Activated naive CD8-positive, alpha-beta T cell treated with anti-CD3 and anti-CD28 coated beads, Interleukin-2, amount 10 ng/mL, durations not matched to agents 7 days and 5 days (primary cell): Measurements from ENCODE around the gene SPAG5. TPM values are rescaled to one million over a fixed set of nuclear protein-coding genes. Genes with fewer than 3 reads are reported as not detected.

ENCODE experiments used
- ATAC-seq: fragments of 150-1000 bp; cut with Tn5 transposase; one replicate; pipeline ENCODE4 v1.10.0; 2021; ENCODE audit warnings: low read depth, moderate library complexity
- POLR2A ChIA-PET: fragments of 350-600 bp; sonication (Branson Sonifier 250); formaldehyde crosslinking; loops from one replicate; lab custom pipeline; 2021; ENCODE audit warnings: antibody characterized with exemption; lab: Charles Lee
- DNase-seq: peaks from one replicate; pipeline ENCODE4 v3.0.0; 2021
- H3K27ac Mint-ChIP-seq: one replicate; pipeline ENCODE4 v1.8.0; 2022; ENCODE audit warnings: mild to moderate bottlenecking, mixed read lengths
- H3K27me3 Mint-ChIP-seq: one replicate; pipeline ENCODE4 v1.8.0; 2022; ENCODE audit warnings: mild to moderate bottlenecking, moderate library complexity, mixed read lengths
- H3K36me3 Mint-ChIP-seq: one replicate; pipeline ENCODE4 v1.8.0; 2021; ENCODE audit warnings: mild to moderate bottlenecking, mixed read lengths
- H3K4me1 Mint-ChIP-seq: one replicate; pipeline ENCODE4 v1.8.0; 2021; ENCODE audit warnings: mixed read lengths
- H3K4me3 Mint-ChIP-seq: one replicate; pipeline ENCODE4 v1.8.0; 2022; ENCODE audit warnings: mild to moderate bottlenecking, moderate library complexity, mixed read lengths
- H3K9me3 Mint-ChIP-seq: one replicate; pipeline ENCODE4 v1.8.0; 2021; ENCODE audit warnings: mixed read lengths
- total RNA-seq, 2 experiments: library from RNA; stranded (reverse); gene quantifications; one replicate each; pipeline ENCODE4 v1.2.3, GENCODE V29; 2021

Gene SPAG5
- total RNA-seq, 2 experiments from 2014 or later: 109 to 118 TPM

DNA sequence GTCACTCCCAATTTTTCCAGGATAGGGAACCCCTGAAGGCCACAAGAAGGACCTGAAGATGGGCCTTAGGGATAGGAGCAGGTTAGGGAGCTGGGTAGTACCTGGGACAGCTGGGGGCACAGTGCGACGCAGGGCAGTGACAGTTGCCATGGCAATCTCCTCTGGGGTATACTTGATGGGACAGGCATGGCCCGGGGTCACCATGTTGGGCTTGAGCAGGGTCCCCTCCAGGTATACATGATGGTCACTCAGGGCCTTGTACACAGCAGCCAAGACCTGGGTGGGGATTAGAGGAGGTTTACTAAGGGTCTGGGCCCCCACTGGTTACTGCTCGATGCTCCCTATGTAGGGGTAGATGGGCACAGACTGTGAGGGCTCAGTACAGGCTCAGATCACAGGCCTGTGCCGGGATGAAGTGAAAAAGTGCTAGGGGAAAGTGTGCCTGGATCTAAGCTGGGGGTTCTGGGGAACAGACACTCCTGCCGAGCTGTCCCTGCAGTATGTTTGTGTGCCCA lies 24.8 kb downstream of the SPAG5 start:
- Mint-ChIP-seq H3K4me1 (peaks cover 33% of the 10 kb centered on the region), H3K36me3 (peaks cover 23% of the 10 kb centered on the region), H3K27me3 (no peaks in the 10 kb centered on the region), H3K27ac (no peak overlapping the region), H3K4me3 (no peak overlapping the region), H3K9me3 (no peaks in the 10 kb centered on the region)
- POLR2A ChIA-PET: interaction anchor here (0.5 to 3.7 kb wide), 2 partner anchors 25 to 318 kb away, joined by 4 to 33 read pairs; partner anchors contain the start of gene SPAG5
- ATAC-seq (no peak), DNase-seq (no peak)

DNA sequence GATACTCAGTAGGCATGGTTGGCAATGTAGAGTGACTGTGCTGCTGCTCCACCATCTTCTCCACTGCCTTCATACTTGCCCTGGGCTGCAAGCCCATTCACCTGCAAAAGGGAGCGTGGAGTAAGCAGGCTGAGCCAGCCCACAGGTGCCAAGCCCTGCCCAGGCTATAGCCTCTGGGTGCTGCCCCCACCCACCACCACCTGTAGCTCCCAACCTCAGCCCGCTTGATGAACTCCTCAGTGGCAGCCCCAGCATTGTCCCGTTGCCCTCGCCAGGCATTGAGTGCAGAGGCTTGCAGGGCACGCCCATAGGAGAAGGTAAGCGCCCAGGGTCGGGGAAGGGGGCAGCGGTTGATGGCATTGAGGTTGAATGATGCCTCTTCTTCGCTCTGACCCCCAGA lies 25.3 kb downstream of the SPAG5 start:
- no peak for DNase-seq
- Mint-ChIP-seq H3K4me3 (no peak overlapping the region), H3K36me3 (peaks cover 25% of the 10 kb centered on the region), H3K27ac (no peak overlapping the region), H3K27me3 (no peaks in the 10 kb centered on the region), H3K4me1 (peaks cover 34% of the 10 kb centered on the region), H3K9me3 (no peaks in the 10 kb centered on the region)
- ATAC-seq: no peak
- POLR2A ChIA-PET: no interaction called here

DNA sequence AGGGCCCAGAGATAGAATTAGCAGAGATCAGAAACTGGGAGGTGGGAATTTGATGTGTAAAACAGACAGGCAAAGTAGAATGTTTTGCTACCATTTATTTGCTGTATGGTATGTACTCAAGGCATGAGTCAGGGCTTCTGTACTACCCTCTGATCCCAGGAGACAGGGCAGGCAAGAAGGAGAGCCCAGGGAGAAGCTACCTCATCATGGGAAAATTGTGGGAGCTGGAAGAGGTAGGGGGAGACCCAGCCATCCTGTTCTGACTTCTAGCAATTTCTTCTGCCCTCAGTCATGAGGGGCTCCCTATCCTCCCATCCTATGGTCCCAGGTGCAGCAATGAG lies 25.8 kb downstream of the SPAG5 start:
- POLR2A ChIA-PET: interaction anchor here (2.2 kb wide), 1 partner anchor 27 kb away, joined by 14 read pairs; no protein-coding TSS in a partner anchor
- ATAC-seq (no peak), DNase-seq (no peak)
- Mint-ChIP-seq H3K4me3 (no peak overlapping the region), H3K27ac (no peak overlapping the region), H3K4me1 (peaks cover 37% of the 10 kb centered on the region), H3K27me3 (no peaks in the 10 kb centered on the region), H3K9me3 (no peaks in the 10 kb centered on the region), H3K36me3 (peaks cover 27% of the 10 kb centered on the region)

DNA sequence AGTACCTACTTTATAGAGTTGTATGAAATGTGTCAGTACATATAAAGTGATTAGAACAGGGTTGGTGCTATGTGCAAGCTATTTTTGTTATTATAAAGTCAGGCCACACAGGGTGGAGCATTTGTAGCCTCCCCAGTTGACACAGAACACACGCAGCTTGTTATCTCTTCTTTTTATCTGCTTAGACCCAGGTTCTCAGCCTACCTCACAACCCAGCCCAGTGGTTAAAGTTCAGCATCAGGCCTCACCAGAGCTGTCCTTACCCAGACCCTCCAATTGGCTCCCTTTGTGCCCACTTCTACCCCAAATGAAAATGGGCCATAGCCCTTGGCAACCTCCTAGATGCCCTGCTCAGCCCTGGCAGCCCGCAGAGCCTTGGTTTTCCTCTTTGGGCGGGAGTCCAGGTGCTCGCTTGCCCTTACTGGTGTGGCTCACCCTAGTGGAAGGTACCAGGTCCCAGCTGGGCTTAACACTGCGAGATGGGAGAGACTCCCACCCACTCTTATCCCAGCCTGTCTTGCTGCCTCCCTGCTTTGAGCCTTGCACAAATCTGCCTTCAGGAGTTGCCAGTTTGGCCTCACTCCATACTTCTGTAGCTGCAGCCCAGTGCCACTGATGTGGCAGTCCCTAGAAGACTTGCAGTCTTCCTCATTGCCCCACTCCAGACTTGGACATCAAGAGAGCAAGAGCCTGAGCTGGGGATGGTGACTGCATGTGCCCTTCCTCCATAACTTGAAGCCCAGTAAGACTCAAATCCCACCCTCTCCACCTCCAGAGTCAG lies 26.4 kb downstream of the SPAG5 start:
- POLR2A ChIA-PET: interaction anchor here (1.0 to 2.4 kb wide), 12 partner anchors 11 to 765 kb away, joined by 3 to 33 read pairs (median 5); partner anchors contain the start of genes BLTP2, RPL23A, SDF2 and SUPT6H
- H3K9me3 Mint-ChIP-seq: no peaks in the 10 kb centered on the region
- peaks cover 29% of the 10 kb centered on the region for H3K36me3 Mint-ChIP-seq
- peaks cover 43% of the 10 kb centered on the region for H3K4me1 Mint-ChIP-seq
- H3K27ac Mint-ChIP-seq: peak overlapping the region; percentile 94
- DNase-seq (no peak), ATAC-seq (no peak)
- H3K27me3 Mint-ChIP-seq: no peaks in the 10 kb centered on the region
- peak overlapping the region; percentile 95 for H3K4me3 Mint-ChIP-seq

- no peaks in the 10 kb centered on the region for H3K27me3 Mint-ChIP-seq
- DNase-seq: peak; percentile 92
- H3K4me3 Mint-ChIP-seq: peak within 1 kb of the TSS; percentile 95
- ATAC-seq: peak; percentile 99
- H3K4me1 Mint-ChIP-seq: peaks cover 42% of the 10 kb centered on the region
- POLR2A ChIA-PET: interaction anchor here (0.9 to 2.4 kb wide), 14 partner anchors 9 to 764 kb away, joined by 3 to 33 read pairs (median 4); partner anchors contain the start of genes BLTP2, RPL23A, SDF2 and SUPT6H
- H3K9me3 Mint-ChIP-seq: no peaks in the 10 kb centered on the region
- peaks cover 30% of the 10 kb centered on the region for H3K36me3 Mint-ChIP-seq
- H3K27ac Mint-ChIP-seq: peak within 1 kb of the TSS; percentile 94
These were observed 27.3 kb downstream of the SPAG5 start, which contains the start of gene PIGS for GRCh38 chr17:28571361-28572122. TSS of gene PIGS (minus strand) at chr17:28571524. CDS start at chr17:28571496, 28 bp downstream.

- peaks cover 30% of the 10 kb centered on the region for H3K36me3 Mint-ChIP-seq
- POLR2A ChIA-PET: interaction anchor here (0.6 to 2.4 kb wide), 15 partner anchors 10 to 301 kb away, joined by 3 to 33 read pairs (median 4); partner anchors contain the start of genes BLTP2, RPL23A, SDF2 and SUPT6H
- DNase-seq: peak; percentile 68
- ATAC-seq: peak; percentile 33
- H3K27ac Mint-ChIP-seq: peak overlapping the region; percentile 94
- H3K4me1 Mint-ChIP-seq: peaks cover 38% of the 10 kb centered on the region
- H3K27me3 Mint-ChIP-seq: no peaks in the 10 kb centered on the region
- H3K4me3 Mint-ChIP-seq: peak overlapping the region; percentile 95
- no peaks in the 10 kb centered on the region for H3K9me3 Mint-ChIP-seq
These were observed 28.0 kb downstream of the SPAG5 start for GRCh38 chr17:28570716-28571360.

- no peak for ATAC-seq
- POLR2A ChIA-PET: interaction anchor here (0.7 to 1.0 kb wide), 2 partner anchors 14 kb away, joined by 3 read pairs; no protein-coding TSS in a partner anchor
- H3K4me1 Mint-ChIP-seq: peaks cover 36% of the 10 kb centered on the region
- peaks cover 29% of the 10 kb centered on the region for H3K36me3 Mint-ChIP-seq
- DNase-seq: no peak
- no peak overlapping the region for H3K27ac Mint-ChIP-seq
- no peaks in the 10 kb centered on the region for H3K27me3 Mint-ChIP-seq
- H3K4me3 Mint-ChIP-seq: peak overlapping the region; percentile 95
- no peaks in the 10 kb centered on the region for H3K9me3 Mint-ChIP-seq
These were observed 29.4 kb downstream of the SPAG5 start for GRCh38 chr17:28569446-28569845.

DNA sequence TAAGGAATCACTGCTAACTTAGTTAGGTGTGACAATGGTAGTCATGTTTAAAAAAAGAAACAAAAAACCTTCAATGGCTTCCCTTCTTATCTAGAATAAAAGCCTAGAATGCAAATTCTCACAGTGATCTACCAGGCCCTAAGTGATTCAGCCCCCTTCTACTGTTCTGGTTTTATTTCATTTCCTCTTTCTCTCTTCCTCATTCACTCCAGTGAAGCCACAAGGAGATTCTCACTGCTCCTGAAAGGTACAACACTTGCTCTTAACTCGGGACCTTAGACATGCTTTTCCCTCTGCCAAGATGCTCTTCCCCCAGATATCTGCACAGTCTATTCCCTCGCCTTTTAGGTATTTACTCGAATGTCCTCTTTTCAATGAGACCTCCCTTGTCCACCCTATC lies 31.2 kb downstream of the SPAG5 start:
- peaks cover 35% of the 10 kb centered on the region for H3K4me1 Mint-ChIP-seq
- DNase-seq (no peak), ATAC-seq (no peak)
- no peaks in the 10 kb centered on the region for H3K27me3 Mint-ChIP-seq
- H3K9me3 Mint-ChIP-seq: no peaks in the 10 kb centered on the region
- POLR2A ChIA-PET: no interaction called here
- peak overlapping the region; percentile 48 for H3K4me3 Mint-ChIP-seq
- H3K36me3 Mint-ChIP-seq: peaks cover 31% of the 10 kb centered on the region
- peak overlapping the region; percentile 7 for H3K27ac Mint-ChIP-seq

GRCh38 chr17:28563475-28563874 lies 35.4 kb downstream of the SPAG5 start:
- peaks cover 40% of the 10 kb centered on the region for H3K36me3 Mint-ChIP-seq
- H3K4me3 Mint-ChIP-seq: no peak overlapping the region
- H3K4me1 Mint-ChIP-seq: peaks cover 15% of the 10 kb centered on the region
- no peak for ATAC-seq
- no peaks in the 10 kb centered on the region for H3K27me3 Mint-ChIP-seq
- H3K27ac Mint-ChIP-seq: no peak overlapping the region
- no peak for DNase-seq
- POLR2A ChIA-PET: no interaction called here
- H3K9me3 Mint-ChIP-seq: no peaks in the 10 kb centered on the region

DNA sequence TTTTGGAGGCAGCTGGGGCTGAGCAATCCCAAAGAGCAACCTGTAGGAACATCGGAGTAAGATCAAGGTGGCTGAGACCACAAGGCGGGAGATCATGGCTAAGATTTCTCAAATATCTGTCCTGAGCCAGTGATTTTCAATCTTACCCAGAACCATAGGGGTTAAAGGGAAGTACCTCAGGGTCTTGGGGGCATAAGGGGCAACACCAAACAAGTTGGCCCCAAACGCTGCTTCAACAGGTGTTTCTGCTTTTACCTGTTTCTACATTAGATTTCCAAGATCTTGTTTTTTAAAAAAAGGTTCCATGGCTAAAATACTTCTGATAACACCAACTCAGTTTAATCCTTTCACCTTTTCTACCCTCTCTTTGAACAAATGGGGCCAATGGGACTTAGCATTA lies 43.8 kb downstream of the SPAG5 start:
- no peak overlapping the region for H3K4me3 Mint-ChIP-seq
- no peaks in the 10 kb centered on the region for H3K27me3 Mint-ChIP-seq
- no peaks in the 10 kb centered on the region for H3K9me3 Mint-ChIP-seq
- H3K27ac Mint-ChIP-seq: no peak overlapping the region
- POLR2A ChIA-PET: interaction anchor here (0.6 to 1.2 kb wide), 2 partner anchors 14 to 90 kb away, joined by 3 to 4 read pairs; partner anchors contain the start of gene BLTP2
- peaks cover 22% of the 10 kb centered on the region for H3K4me1 Mint-ChIP-seq
- no peak for DNase-seq
- no peak for ATAC-seq
- H3K36me3 Mint-ChIP-seq: peaks cover 30% of the 10 kb centered on the region

- no peak overlapping the region for H3K27ac Mint-ChIP-seq
- H3K4me3 Mint-ChIP-seq: no peak overlapping the region
- peaks cover 27% of the 10 kb centered on the region for H3K4me1 Mint-ChIP-seq
- POLR2A ChIA-PET: interaction anchor here (1.0 to 1.2 kb wide), 2 partner anchors 17 to 91 kb away, joined by 3 to 4 read pairs; partner anchors contain the start of genes BLTP2 and PIGS
- no peaks in the 10 kb centered on the region for H3K9me3 Mint-ChIP-seq
- no peaks in the 10 kb centered on the region for H3K27me3 Mint-ChIP-seq
- ATAC-seq (no peak), DNase-seq (no peak)
- H3K36me3 Mint-ChIP-seq: peaks cover 25% of the 10 kb centered on the region
These were observed 44.3 kb downstream of the SPAG5 start for GRCh38 chr17:28554565-28554964.

DNA sequence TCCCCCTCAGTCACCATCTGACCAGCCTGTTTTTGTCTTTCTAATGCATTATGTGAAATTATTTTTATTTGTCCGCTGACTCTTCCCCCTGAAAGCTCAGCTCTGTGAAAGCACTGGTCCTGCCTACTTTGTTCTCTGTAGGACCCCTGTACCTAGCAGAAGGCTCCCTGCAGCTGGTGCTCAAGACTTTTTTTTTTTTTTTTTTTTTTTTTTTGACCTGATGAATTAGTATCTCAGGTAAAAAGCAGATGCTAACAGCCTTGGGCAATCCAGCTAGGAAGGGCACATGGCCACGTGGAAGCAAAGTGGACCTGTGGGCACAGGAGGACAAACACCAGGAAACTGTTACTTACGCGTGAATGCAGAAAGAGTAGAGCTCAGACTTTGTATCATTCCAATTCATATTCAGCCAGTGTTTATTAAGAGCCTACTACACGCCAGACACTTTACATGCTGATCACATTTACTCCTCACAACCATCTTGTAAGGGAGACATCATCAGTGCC lies 45.8 kb downstream of the SPAG5 start:
- Mint-ChIP-seq H3K9me3 (no peaks in the 10 kb centered on the region), H3K4me3 (peak overlapping the region; percentile 81), H3K27ac (no peak overlapping the region)

More for the DNA sequence above, 45.8 kb downstream of the SPAG5 start:
- POLR2A ChIA-PET: interaction anchor here (0.6 kb wide), 1 partner anchor 278 kb away, joined by 3 read pairs; no protein-coding TSS in a partner anchor
- no peak for DNase-seq
- Mint-ChIP-seq H3K27me3 (no peaks in the 10 kb centered on the region), H3K36me3 (peaks cover 19% of the 10 kb centered on the region), H3K4me1 (peaks cover 42% of the 10 kb centered on the region)
- ATAC-seq: no peak
